ENCODE data around the gene ACTA1.
A peak's percentile ranks its signal among the peaks of the same experiment; 100 is the strongest.
"Not testable (repeated sequence)": the region's sequence is repeated elsewhere in the genome, so short reads cannot be mapped to it uniquely, and the experiment has no call there.

ACTA1 gene

GRCh38 chr1:229409616-229410369 lies 24.1 kb downstream of the ACTA1 start:
- no peak for DNase-seq (ENCODE audit: low read depth)

GRCh38 chr1:229408458-229409037 lies 25.3 kb downstream of the ACTA1 start:
- no peak for DNase-seq (ENCODE audit: low read depth)

GRCh38 chr1:229407206-229408026 lies 26.5 kb downstream of the ACTA1 start:
- DNase-seq (ENCODE audit: low read depth) = no peak

GRCh38 chr1:229406798-229407197 lies 27.1 kb downstream of the ACTA1 start:
- no peak for DNase-seq (ENCODE audit: low read depth)

GRCh38 chr1:229403573-229403972 lies 30.3 kb downstream of the ACTA1 start:
- DNase-seq (ENCODE audit: low read depth) = no peak

GRCh38 chr1:229402993-229403392 lies 30.9 kb downstream of the ACTA1 start:
- no peak for DNase-seq (ENCODE audit: low read depth)

GRCh38 chr1:229402329-229402728 lies 31.6 kb downstream of the ACTA1 start:
- DNase-seq (ENCODE audit: low read depth) = not testable (repeated sequence)

GRCh38 chr1:229397762-229398161 lies 36.1 kb downstream of the ACTA1 start:
- DNase-seq (ENCODE audit: low read depth) = no peak

GRCh38 chr1:229396585-229397206 lies 37.2 kb downstream of the ACTA1 start:
- no peak for DNase-seq (ENCODE audit: low read depth)

- not testable (repeated sequence) for DNase-seq (ENCODE audit: low read depth)
Measured at GRCh38 chr1:229394517-229394916, 39.4 kb downstream of the ACTA1 start.

- no peak for DNase-seq (ENCODE audit: low read depth)
Measured at GRCh38 chr1:229392936-229393335, 41.0 kb downstream of the ACTA1 start.

GRCh38 chr1:229390130-229390529 lies 43.8 kb downstream of the ACTA1 start:
- DNase-seq (ENCODE audit: low read depth) = no peak

- peak; percentile 10 for DNase-seq (ENCODE audit: low read depth)
Measured at GRCh38 chr1:229388897-229389580, 44.9 kb downstream of the ACTA1 start.

GRCh38 chr1:229385853-229386456 lies 47.9 kb downstream of the ACTA1 start:
- no peak for DNase-seq (ENCODE audit: low read depth)

GRCh38 chr1:229384822-229385221 lies 49.1 kb downstream of the ACTA1 start:
- DNase-seq (ENCODE audit: low read depth) = no peak

- no peak for DNase-seq (ENCODE audit: low read depth)
Measured at GRCh38 chr1:229383961-229384360, 49.9 kb downstream of the ACTA1 start.

GRCh38 chr1:229383188-229383587 lies 50.7 kb downstream of the ACTA1 start:
- no peak for DNase-seq (ENCODE audit: low read depth)
